ENCODE data around the gene TMEM255B.

Gene TMEM255B

DNA sequence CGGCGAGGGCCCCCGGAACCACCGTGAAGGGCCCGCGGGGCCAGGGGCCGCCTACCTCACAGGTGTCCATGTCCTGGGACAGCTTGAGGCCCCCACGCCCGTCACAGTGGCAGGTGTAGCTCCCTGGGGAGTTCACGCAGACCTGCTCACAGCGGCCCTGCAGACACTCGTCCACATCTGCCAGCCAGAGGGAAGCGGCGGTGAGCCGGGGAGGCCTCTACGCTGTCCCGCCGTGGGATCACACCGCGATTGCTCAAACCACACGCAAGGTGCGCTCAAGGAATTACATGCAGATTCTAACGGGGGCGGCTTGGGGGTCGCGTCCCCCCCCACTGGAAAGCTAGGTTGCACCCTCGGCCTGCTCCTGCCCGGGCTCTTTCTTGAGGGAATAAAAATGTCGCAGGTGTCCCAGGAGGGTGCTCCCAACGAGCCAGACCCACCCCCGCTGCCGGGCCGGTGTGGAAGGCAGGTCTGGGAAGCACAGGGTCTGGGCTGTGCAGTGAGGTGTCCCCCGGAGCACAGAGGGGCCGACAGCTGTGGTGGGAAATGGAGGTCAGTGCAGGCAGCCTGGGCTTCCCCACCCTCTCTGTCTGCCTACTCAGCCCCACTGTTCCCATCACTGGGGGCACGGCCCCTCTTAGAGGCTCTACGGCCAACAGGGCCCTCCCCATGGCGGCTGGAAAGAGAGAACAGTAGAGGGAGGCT is 75.6 kb downstream of the TMEM255B start:
- DNase-seq (ENCODE audit: low spot score): no peak
- POLR2A ChIA-PET (ENCODE audit: low non-redundant PET): no interaction called here
- TF ChIP-seq, protein P1, sequence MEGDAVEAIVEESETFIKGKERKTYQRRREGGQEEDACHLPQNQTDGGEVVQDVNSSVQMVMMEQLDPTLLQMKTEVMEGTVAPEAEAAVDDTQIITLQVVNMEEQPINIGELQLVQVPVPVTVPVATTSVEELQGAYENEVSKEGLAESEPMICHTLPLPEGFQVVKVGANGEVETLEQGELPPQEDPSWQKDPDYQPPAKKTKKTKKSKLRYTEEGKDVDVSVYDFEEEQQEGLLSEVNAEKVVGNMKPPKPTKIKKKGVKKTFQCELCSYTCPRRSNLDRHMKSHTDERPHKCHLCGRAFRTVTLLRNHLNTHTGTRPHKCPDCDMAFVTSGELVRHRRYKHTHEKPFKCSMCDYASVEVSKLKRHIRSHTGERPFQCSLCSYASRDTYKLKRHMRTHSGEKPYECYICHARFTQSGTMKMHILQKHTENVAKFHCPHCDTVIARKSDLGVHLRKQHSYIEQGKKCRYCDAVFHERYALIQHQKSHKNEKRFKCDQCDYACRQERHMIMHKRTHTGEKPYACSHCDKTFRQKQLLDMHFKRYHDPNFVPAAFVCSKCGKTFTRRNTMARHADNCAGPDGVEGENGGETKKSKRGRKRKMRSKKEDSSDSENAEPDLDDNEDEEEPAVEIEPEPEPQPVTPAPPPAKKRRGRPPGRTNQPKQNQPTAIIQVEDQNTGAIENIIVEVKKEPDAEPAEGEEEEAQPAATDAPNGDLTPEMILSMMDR (conservative IDR thresholded peaks at IDR 0.05; ENCODE audit: low read depth): no peak
- H3K27ac ChIP-seq: peak overlapping the region; percentile 51
- CTCF ChIA-PET: no interaction called here

DNA sequence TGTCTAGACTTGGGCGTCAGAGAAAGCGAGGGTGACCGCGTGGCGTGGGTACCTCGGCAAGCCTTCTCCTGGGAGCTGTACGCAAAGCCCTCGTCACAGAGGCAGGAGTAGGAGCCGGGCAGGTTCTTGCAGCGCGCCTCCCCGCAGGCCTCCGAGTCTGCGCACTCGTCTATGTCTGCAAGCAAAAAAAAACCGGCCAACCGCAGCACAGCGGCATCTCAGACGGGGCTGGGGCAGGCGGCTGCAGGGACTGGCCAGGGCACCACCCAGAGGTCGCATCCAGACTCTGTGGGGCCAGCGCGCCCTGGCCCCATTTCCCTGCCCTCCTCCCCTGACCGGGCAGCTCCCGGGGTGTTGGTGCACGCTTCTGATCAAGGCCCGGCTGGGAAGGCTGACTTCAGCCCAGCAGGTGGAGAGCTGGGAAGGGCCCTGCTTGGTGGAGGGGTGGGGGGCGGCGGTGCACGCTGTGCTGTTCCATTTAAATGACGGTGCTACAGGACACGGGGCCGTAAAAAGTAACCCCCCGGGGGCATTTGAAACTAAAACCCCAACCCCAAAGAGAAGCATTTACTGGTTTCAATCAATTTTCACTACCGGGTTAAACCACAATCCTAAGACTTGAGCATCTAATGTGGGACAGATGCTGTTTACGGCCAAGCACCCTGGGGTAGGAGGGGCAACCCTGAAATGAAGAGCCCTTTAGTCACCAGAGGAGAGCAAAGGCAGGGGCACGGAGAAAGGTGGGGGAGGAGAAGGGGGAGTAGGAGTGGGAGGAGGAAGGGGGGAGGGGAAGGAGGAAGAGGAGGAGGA is 76.6 kb downstream of the TMEM255B start:
- no peak for DNase-seq (ENCODE audit: low spot score)
- POLR2A ChIA-PET (ENCODE audit: low non-redundant PET): interaction anchor here (0.7 kb wide), 1 partner anchor 391 kb away, joined by 6 read pairs; no protein-coding TSS in a partner anchor
- TF ChIP-seq, protein P1 (conservative IDR thresholded peaks at IDR 0.05; ENCODE audit: low read depth): no peak
- peak overlapping the region; percentile 51 for H3K27ac ChIP-seq
- CTCF ChIA-PET: no interaction called here

DNA sequence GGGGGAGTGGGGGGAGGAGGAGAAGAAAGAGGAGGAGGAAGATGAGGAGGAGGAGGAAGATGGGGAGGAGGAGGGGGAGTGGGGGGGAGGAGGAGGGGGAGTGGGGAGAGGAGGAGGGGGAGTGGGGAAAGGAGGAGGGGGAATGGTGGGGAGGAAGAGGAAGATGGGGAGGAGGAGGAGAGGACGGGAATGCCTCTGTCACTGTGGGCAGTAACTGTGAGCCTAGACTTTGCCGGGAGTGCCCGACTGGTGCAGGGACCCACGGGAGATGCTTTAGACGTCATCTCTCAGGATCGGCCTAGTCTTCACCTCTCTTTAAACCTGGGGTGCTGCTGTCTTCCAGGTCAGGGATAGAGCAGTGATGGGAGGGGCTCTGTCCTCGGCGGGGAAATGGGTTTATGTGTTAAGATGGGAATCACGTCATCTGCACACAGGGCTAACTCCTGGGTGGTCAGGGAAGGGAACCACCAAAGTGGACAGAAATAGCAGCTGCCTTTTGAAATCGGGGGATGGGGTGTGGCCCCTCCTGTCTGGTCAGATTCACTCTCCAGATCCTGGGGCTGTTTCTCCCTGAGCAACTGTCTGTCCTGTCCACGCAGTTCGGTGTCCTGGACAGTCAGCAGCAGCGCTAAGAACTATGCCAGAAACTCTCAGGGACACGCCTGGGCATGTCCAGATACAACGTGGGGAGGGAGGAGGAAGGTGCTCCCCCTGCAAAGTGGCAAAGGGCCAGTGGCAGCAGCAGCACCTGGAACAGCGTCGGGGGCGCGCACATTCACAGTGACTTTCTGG is 77.9 kb downstream of the TMEM255B start:
- DNase-seq (ENCODE audit: low spot score): peak; percentile 77
- H3K27ac ChIP-seq: peak overlapping the region; percentile 100
- ChIA-PET POLR2A (ENCODE audit: low non-redundant PET) (interaction anchor here (1.1 kb wide), 1 partner anchor 16 kb away, joined by 5 read pairs; no protein-coding TSS in a partner anchor), CTCF (interaction anchor here (0.6 to 1.3 kb wide), 2 partner anchors 16 to 110 kb away, joined by 3 to 4 read pairs; no protein-coding TSS in a partner anchor)
- TF ChIP-seq, protein P1 (conservative IDR thresholded peaks at IDR 0.05; ENCODE audit: low read depth): no peak

DNA sequence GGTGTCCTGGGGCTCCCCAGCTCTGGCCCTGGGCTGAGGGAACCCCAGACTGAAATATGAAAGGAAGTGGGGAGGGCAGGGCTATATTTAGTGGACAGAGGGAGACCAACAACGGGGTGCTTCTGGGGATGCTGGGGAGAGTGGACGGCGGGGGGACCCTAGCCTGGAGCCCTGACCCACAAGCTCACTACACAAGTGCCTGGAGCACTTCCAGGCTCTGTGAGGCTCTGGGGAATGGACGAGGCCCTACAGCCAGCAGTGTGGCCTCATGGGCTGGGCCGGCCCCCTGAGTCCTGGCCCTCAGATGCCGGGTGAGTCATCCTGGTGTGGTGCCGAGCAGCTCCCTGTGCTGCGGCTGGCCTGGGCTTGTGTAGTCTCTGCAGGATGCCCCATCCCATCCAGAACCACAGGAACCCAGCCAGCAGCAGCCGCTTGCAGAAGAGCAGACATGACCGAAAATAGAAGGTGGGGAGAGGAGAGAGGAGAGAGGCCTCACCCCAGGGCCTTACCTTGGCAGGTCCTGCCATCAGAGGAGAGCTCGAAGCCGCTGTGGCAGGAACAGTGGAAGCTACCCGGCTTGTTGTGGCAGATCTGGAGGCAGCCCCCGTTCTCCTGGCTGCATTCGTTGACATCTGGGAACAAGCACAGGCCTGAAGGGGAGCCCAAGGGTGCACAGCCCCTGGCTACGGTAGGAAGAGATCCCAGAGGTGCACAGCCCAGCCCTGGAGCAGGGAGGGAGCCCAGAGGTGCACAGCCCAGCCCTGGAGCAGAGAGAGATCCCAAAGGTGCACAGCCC is 78.7 kb downstream of the TMEM255B start:
- peak overlapping the region; percentile 100 for H3K27ac ChIP-seq
- POLR2A ChIA-PET (ENCODE audit: low non-redundant PET): interaction anchor here (1.1 kb wide), 1 partner anchor 17 kb away, joined by 5 read pairs; no protein-coding TSS in a partner anchor
- CTCF ChIA-PET: interaction anchor here (1.0 to 1.3 kb wide), 2 partner anchors 25 to 110 kb away, joined by 3 to 4 read pairs; no protein-coding TSS in a partner anchor
- TF ChIP-seq, protein P1 (conservative IDR thresholded peaks at IDR 0.05; ENCODE audit: low read depth): no peak
- peak; percentile 93 for DNase-seq (ENCODE audit: low spot score)

DNA sequence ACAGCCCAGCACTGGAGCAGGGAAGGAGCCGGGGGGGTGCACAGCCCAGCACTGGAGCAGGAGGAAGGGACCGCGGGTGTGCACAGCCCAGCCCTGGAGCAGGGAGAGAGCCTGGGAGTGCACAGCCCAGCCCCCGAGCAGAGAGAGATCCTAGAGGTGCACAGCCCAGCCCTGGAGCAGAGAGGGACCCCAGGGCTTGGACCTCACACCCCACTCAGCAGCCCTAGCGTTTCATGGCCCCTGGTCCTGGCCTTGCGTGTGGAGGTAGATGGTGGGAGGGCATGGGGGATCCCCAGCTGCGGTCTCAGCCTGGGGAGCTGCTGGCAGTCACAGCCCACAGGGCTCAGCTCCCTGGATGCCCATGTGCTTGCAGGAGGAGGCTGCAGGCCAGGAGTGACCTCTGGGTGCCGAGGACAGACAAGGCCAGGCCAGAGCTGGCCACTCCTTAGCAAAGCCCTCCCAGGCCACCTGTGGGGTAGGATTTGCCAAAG is 79.7 kb downstream of the TMEM255B start:
- POLR2A ChIA-PET (ENCODE audit: low non-redundant PET): no interaction called here
- TF ChIP-seq, protein P1 (conservative IDR thresholded peaks at IDR 0.05; ENCODE audit: low read depth): no peak
- peak overlapping the region; percentile 100 for H3K27ac ChIP-seq
- DNase-seq (ENCODE audit: low spot score): no peak
- CTCF ChIA-PET: interaction anchor here (0.6 to 1.5 kb wide), 2 partner anchors 108 to 237 kb away, joined by 3 to 8 read pairs; no protein-coding TSS in a partner anchor
